ENCODE results near the gene CDNF.

GRCh38 chr10:14838582-14839304 is 906 bp upstream of the CDNF start:
- TF ChIP-seq CTCF (IDR thresholded peaks at IDR 0.05; ENCODE audit: low read length) = no peak
- no peak for TF ChIP-seq EZH2 (IDR thresholded peaks at IDR 0.05; ENCODE audit: borderline replicate concordance, low read length)

Measured in OCI-LY1 (cell line).